Measurements from ENCODE around the gene NTMT1. TPM values are rescaled to one million over a fixed set of nuclear protein-coding genes. Genes with fewer than 3 reads are reported as not detected.

The NTMT1 gene
- polyA plus RNA-seq, 2 of the 4 experiments (the other 2 are of a cell fraction) = 49.4 to 92.2 TPM

- no peak for ATAC-seq
- WGBS (ENCODE audit: missing lambda C conversion rate) = 82% methylated on average over 6 of the region's 7 CpGs
- CTCF ChIA-PET = interaction anchor here (0.8 to 1.8 kb wide), 6 partner anchors 14 to 108 kb away, joined by 3 to 9 read pairs (median 3); no protein-coding TSS in a partner anchor
- no peak overlapping the region for H3K4me2 ChIP-seq
- H3K27ac ChIP-seq = no peak overlapping the region
- H3K4me1 ChIP-seq = peaks cover 32% of the 10 kb centered on the region
- POLR2A ChIA-PET = no interaction called here
- no peak overlapping the region for H3K4me3 ChIP-seq
- FAIRE-seq = no peak
- DNase-seq (ENCODE audit: low read depth in 1 of 2, low spot score in 1 of 2) = no peak
- no peaks in the 10 kb centered on the region for H3K9me3 ChIP-seq
- no peak for TF ChIP-seq ESRRA (IDR thresholded peaks at IDR 0.05; ENCODE audit: borderline replicate concordance, low read length)
- TF ChIP-seq TFCP2L1 (CRISPR knock-in tag; IDR thresholded peaks at IDR 0.05) = no peak
- TF ChIP-seq HES2 (IDR thresholded peaks at IDR 0.05) = no peak
- no peak for TF ChIP-seq CBX2 (IDR thresholded peaks at IDR 0.05; ENCODE audit: borderline replicate concordance, low read depth)
- TF ChIP-seq CHD4 (IDR thresholded peaks at IDR 0.05; ENCODE audit: borderline replicate concordance) = no peak
- TF ChIP-seq, protein P1, sequence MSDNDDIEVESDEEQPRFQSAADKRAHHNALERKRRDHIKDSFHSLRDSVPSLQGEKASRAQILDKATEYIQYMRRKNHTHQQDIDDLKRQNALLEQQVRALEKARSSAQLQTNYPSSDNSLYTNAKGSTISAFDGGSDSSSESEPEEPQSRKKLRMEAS (IDR thresholded peaks at IDR 0.05) = no peak
- no peak for TF ChIP-seq BHLHE40 (IDR thresholded peaks at IDR 0.05; ENCODE audit: low read depth, low read length)
- no peak for TF ChIP-seq SMC3 (IDR thresholded peaks at IDR 0.05)
- no peak for TF ChIP-seq HOXB5 (CRISPR knock-in tag; IDR thresholded peaks at IDR 0.05)
- TF ChIP-seq CBX8 (IDR thresholded peaks at IDR 0.05) = no peak
- no peak for TF ChIP-seq ZFP36 (IDR thresholded peaks at IDR 0.05; ENCODE audit: borderline replicate concordance, partially characterized antibody)
- TF ChIP-seq SREBF2 (IDR thresholded peaks at IDR 0.05) = no peak
Measured at GRCh38 chr9:129682381-129682780, 56.4 kb downstream of the NTMT1 start.

DNA sequence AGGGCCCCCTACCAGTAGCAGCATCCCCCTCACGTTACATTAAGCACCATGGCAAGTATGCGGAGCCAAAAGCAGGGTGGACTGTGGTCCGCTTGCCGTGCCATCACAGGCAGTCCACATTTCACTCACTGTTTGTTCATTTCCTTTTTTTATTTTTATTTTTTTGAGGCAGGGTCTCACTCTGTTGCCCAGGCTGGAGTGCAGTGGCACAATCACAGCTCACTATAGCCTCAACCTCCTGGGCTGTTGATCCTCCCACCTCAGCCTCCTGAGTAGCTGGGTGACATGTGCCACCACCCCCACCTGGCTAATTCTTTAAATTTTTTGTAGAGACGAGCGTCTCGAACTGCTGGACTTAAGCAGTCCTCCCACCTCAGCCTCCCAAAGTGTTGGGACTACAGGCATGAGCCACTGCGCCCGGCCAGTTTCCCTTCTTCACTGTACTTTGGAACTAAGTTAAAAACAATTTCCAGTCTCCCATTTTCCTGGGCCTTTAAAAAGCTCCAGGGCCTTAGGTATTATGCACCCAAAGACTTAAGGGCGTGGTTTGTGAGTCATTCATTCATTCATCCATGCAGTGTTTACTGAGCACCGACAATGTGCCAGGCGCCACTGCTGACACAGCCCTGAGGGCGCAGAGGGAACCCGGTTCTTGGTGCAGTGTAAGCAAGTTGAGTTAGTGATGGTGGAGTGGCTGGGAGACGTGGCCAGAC is 59.4 kb downstream of the NTMT1 start:
- no peaks in the 10 kb centered on the region for H3K9me3 ChIP-seq
- POLR2A ChIA-PET = no interaction called here
- H3K4me3 ChIP-seq = no peak overlapping the region
- TF ChIP-seq RFX5 (IDR thresholded peaks at IDR 0.05) (no peak), NR3C1 (IDR thresholded peaks at IDR 0.05) (no peak), MAFK (IDR thresholded peaks at IDR 0.05; ENCODE audit: partially characterized antibody) (peak; percentile 80), CHD4 (IDR thresholded peaks at IDR 0.05; ENCODE audit: borderline replicate concordance) (no peak), JUNB (IDR thresholded peaks at IDR 0.05) (peak; percentile 37; the same call in 1 of the 2 replicates), FOSL2 (IDR thresholded peaks at IDR 0.05) (peak; percentile 39; the same call in 1 of the 2 replicates), FOSL2 (CRISPR knock-in tag; IDR thresholded peaks at IDR 0.05) (peak; percentile 79)
- TF ChIP-seq, protein P1 (IDR thresholded peaks at IDR 0.05) = peak; percentile 80
- CTCF ChIA-PET = interaction anchor here (0.6 to 2.0 kb wide), 9 partner anchors 10 to 99 kb away, joined by 3 to 11 read pairs (median 3); no protein-coding TSS in a partner anchor
- ATAC-seq (peak; percentile 77 to 84), DNase-seq (ENCODE audit: low read depth in 1 of 2, low spot score in 1 of 2) (peak; percentile 84), FAIRE-seq (no peak)
- peak overlapping the region; percentile 74 to 85 for H3K27ac ChIP-seq
- peak overlapping the region; percentile 72 for H3K4me2 ChIP-seq
- H3K4me1 ChIP-seq = peaks cover 38% of the 10 kb centered on the region
- 36% methylated on average over 15 of the region's 15 CpGs for WGBS (ENCODE audit: missing lambda C conversion rate)

Other genes with a start within 250 kb of the NTMT1 start
- gene C9orf50, start 5.1 kb upstream of the NTMT1 start, polyA plus RNA-seq (2011; rRNA removed) = 0.10 TPM in 1 of 2 replicates, not detected in the other
- 0.05 TPM in 1 of 3 replicates, not detected in the others for gene C9orf50, start 5.1 kb upstream of the NTMT1 start, polyA plus RNA-seq (2017; fragmentation: RNase III; extraction: RNeasy Plus Mini Kit Qiagen cat#74134 plus additional on column Dnase treatment)
- gene ASB6, start 16.0 kb downstream of the NTMT1 start, polyA plus RNA-seq (2011; rRNA removed) = 9.2 and 9.4 TPM in 2 replicates
- gene ASB6, start 16.0 kb downstream of the NTMT1 start, polyA plus RNA-seq (2017; fragmentation: RNase III; extraction: RNeasy Plus Mini Kit Qiagen cat#74134 plus additional on column Dnase treatment) = 16.3 to 17.3 TPM (median 16.3 TPM) in 3 replicates
- gene PRRX2, start 39.5 kb downstream of the NTMT1 start, polyA plus RNA-seq (2011; rRNA removed) = 0.90 and 0.95 TPM in 2 replicates
- 2.2 to 2.7 TPM (median 2.3 TPM) in 3 replicates for gene PRRX2, start 39.5 kb downstream of the NTMT1 start, polyA plus RNA-seq (2017; fragmentation: RNase III; extraction: RNeasy Plus Mini Kit Qiagen cat#74134 plus additional on column Dnase treatment)
- 19.1 and 22.1 TPM in 2 replicates for gene PTGES, start 126.9 kb downstream of the NTMT1 start, polyA plus RNA-seq (2011; rRNA removed)
- 48.1 to 58.8 TPM (median 53.7 TPM) in 3 replicates for gene PTGES, start 126.9 kb downstream of the NTMT1 start, polyA plus RNA-seq (2017; fragmentation: RNase III; extraction: RNeasy Plus Mini Kit Qiagen cat#74134 plus additional on column Dnase treatment)
- gene TOR1B, start 177.0 kb downstream of the NTMT1 start, polyA plus RNA-seq (2011; rRNA removed) = 32.4 and 38.0 TPM in 2 replicates
- 23.3 to 26.9 TPM (median 24.9 TPM) in 3 replicates for gene TOR1B, start 177.0 kb downstream of the NTMT1 start, polyA plus RNA-seq (2017; fragmentation: RNase III; extraction: RNeasy Plus Mini Kit Qiagen cat#74134 plus additional on column Dnase treatment)
- 74.9 and 77.3 TPM in 2 replicates for gene TOR1A, start 198.0 kb downstream of the NTMT1 start, polyA plus RNA-seq (2011; rRNA removed)
- gene TOR1A, start 198.0 kb downstream of the NTMT1 start, polyA plus RNA-seq (2017; fragmentation: RNase III; extraction: RNeasy Plus Mini Kit Qiagen cat#74134 plus additional on column Dnase treatment) = 52.3 to 58.7 TPM (median 54.0 TPM) in 3 replicates
- gene C9orf78, start 209.1 kb downstream of the NTMT1 start, polyA plus RNA-seq (2011; rRNA removed) = 58.0 and 91.4 TPM in 2 replicates
- gene C9orf78, start 209.1 kb downstream of the NTMT1 start, polyA plus RNA-seq (2017; fragmentation: RNase III; extraction: RNeasy Plus Mini Kit Qiagen cat#74134 plus additional on column Dnase treatment) = 111 to 131 TPM (median 127 TPM) in 3 replicates
- 3.8 and 3.9 TPM in 2 replicates for gene USP20, start 209.3 kb downstream of the NTMT1 start, polyA plus RNA-seq (2011; rRNA removed)
- 5.0 to 5.9 TPM (median 5.9 TPM) in 3 replicates for gene USP20, start 209.3 kb downstream of the NTMT1 start, polyA plus RNA-seq (2017; fragmentation: RNase III; extraction: RNeasy Plus Mini Kit Qiagen cat#74134 plus additional on column Dnase treatment)

All from A549 (cell line).